Left renal cortex interstitium (tissue), 4 donors: Measurements from ENCODE around the gene NELL2. TPM values are rescaled to one million over a fixed set of nuclear protein-coding genes. Genes with fewer than 3 reads are reported as not detected.
"Not testable (repeated sequence)": the region's sequence is repeated elsewhere in the genome, so short reads cannot be mapped to it uniquely, and the experiment has no call there.

Source experiments
- DNase-seq, 4 donors: peaks; one replicate each; pipeline ENCODE4 v3.0.0-alpha.2; 2013; ENCODE audit warnings: low read depth in 4 of 4, low spot score in 2 of 4, missing footprints in 1 of 4
- polyA plus RNA-seq, 4 donors: library from polyadenylated mRNA; unstranded; fragments of 120-200 nt; gene quantifications; one replicate each; pipeline ENCODE4 v1.2.1, GENCODE V29; 2013; ENCODE audit not compliant: insufficient read length in 4 of 4

The NELL2 gene
- polyA plus RNA-seq = 10 to 100 TPM; 12.4 to 22.8 (median 19.0) TPM

DNA sequence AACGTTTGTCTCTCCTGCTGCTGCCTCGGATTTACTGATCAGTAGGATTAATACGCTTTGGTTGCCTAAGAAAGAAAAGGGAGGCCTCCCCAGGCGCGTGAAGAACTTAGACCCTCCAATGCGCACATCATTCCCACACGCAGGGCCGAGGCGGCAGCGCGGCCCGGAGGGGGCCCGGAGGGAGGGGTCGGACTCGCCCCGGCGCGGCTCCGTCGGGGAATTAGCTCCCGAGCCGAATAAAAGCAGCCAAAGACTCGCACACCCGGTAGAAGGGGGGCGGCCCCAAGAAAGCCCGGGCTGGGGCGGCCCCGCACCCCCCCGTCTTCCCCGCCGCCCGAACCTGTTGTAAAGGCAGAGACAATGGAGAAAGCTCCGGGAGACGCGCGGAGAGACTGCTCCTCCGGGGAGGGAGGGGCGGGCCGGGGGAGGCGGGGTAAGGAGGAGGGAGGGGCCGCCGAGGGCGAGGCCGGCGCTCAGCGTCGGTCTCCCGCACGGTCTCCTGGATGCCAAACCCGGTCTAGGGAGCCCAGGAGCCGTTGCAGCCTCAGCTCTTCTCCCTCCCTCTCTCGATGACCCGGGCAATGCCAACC is at the start of gene NELL2:
NELL2 (minus strand) TSS at position 362 of the 590 bp plus-strand sequence. CDS start 446 bp downstream, outside the sequence.
- peak in 1 of 4 donors; percentile 3 for DNase-seq

DNA sequence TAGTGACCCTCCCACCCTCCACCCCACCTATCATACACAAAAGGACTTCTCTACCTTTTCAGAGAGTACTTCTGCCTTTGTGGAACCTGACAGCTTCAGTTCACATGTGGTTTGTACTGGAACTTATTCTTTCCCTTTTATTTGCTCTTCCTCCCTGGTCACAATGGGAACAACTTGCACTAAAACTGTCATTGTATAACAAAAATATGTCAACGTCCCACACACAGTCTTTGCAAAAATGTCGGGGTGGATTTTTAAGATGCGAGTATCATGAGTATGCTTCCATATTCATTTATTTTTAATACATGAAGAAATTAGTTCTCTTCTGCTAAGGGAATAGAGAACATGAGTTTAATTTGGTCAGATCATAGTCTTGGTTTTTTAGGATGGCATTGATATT is 45.6 kb upstream of the NELL2 start:
- DNase-seq = no peak

DNA sequence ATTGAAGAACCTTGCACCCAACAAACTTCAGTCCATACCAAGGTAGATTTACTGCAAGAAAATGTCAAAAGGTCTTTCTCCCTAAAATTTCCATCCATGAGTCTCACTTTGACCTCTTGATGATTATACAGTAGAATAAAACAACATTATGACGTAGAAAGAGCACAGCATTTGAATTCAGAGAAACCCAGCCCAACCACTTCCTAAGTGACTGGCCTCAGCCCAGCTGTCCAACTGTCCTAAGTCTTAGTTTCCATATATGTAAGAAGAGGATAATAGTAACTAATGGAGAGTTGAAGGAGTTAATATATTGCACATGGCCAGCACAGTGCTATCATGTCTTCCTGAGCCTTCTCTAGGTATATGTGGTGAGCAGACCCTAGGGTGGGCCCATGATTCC is 41.0 kb upstream of the NELL2 start:
- no peak for DNase-seq

DNA sequence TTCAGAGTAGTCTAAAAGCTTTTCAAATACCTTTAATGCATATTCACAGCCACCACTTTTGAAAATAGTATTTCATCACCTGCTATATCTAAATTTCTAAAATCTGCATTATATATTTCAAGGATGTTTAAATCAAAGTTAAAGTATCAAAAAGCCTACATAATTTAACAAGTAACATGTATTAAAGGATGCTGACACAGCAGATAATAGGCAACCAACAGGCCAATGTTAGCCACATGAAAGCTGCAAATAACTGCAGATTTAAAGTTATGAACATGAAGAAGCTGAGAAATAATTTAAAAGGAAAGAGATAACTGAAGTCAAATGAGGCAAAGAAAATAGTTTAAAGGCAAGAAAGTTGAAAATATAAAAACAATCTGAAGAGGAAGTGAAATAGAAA is 39.8 kb upstream of the NELL2 start:
- DNase-seq = no peak

DNA sequence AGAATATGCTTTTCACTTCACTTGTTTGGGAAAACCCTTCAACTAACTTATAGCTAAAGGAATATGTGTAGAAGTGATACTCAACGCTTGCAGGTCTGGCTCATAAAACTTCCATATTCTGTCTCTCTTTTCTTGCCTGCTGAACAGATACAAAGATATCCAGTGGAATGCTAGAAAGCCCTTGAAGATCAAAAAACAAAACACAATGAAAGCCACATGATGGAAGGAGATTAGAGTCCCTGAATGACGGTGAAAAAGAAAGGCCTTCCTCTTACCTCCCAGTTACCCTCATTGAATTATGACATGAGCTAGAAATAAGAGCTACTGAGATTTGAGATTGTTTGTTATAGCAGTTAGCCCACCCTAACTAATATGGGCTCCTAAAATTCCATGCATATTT is 28.2 kb upstream of the NELL2 start:
- DNase-seq = no peak

DNA sequence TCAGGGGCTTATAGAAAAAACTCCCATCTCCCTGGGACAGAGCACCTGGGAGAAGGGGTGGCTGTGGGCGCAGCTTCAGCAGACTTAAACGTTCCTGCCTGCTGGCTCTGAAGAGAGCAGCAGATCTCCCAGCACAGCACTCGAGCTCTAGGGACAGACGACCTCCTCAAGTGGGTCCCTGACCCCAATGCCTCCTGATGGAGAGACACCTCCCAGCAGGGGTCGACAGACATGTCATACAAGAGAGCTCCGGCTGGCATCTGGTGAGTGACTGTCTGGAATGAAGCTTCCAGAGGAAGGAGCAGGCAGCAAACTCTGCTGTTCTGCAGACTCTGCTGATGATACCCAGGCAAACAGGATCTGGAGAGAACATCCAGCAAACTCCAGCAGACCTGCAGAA is 22.0 kb upstream of the NELL2 start:
- DNase-seq = not testable (repeated sequence)

DNA sequence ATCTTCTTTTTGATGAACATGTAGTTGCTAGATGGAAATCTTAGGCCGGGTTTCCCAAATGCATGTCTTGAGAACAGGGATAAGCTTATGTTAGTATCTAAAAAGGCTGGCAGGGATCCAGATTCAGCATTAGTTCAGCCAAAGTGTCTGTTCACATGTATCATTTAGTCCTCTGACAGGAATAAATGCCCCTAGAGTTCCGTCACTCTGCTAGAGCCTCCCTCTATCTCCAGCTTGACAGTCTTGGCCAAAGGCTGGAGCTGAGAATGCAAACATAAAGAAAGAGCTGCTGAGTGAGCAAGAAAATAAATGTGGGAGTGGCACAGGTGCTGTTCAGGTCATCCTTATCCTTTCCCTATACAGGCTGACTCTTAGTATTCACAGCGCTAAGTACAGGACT is 13.8 kb upstream of the NELL2 start:
- no peak for DNase-seq

DNA sequence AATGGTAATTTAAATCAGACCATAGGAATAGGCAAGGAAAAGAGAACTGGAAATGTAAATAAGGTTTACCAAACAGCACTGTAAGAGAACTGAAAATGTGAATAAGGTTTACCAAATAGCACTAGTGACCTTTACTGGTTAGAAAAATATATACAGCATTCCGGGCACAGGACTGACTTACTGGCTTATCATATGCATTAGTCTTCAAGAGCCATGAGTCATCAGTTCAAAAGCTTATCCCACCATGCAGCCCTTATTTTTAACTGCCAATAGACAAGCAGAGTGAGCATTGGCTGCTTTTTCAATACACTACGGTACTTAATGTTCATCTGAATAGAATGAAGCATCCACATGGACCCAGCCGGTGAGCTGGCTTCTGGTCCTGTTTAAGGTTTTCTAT is 13.0 kb upstream of the NELL2 start:
- DNase-seq = no peak

DNA sequence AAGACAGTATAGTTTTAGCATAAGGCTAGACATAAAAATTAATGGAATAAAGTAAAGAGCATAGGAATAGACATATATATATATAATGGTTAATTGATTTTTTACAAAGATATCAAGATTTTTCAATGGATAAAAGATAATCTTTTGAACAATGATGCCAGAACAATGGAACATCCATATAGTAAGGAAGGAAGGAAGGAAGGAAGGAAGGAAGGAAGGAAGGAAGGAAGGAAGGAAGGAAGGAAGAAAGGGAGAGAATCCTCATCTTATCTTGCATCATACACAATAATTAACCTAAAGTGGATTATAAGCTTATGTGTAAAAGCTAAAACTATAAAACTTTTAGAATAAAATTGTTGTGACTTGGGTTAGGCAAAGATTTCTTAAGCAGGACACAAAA is 9.8 kb upstream of the NELL2 start:
- DNase-seq = no peak

DNA sequence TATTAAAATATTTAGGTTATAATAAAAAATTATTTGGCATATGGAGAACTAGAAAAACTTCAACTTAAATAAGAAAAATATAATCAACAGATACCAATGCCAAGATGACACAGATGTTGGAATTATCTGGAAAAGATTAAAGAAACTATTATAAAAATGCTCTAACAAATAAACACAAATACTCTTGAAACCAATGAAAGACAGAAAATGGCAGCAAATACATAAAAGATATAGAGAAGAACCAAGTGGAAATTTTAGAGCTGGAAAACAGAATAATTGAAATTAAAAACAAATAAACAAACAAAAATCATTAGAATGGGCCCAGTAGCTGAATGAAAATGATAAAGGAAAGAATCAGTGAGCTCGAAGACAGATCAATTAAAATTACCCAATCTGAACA is 5.1 kb upstream of the NELL2 start:
- no peak for DNase-seq

DNA sequence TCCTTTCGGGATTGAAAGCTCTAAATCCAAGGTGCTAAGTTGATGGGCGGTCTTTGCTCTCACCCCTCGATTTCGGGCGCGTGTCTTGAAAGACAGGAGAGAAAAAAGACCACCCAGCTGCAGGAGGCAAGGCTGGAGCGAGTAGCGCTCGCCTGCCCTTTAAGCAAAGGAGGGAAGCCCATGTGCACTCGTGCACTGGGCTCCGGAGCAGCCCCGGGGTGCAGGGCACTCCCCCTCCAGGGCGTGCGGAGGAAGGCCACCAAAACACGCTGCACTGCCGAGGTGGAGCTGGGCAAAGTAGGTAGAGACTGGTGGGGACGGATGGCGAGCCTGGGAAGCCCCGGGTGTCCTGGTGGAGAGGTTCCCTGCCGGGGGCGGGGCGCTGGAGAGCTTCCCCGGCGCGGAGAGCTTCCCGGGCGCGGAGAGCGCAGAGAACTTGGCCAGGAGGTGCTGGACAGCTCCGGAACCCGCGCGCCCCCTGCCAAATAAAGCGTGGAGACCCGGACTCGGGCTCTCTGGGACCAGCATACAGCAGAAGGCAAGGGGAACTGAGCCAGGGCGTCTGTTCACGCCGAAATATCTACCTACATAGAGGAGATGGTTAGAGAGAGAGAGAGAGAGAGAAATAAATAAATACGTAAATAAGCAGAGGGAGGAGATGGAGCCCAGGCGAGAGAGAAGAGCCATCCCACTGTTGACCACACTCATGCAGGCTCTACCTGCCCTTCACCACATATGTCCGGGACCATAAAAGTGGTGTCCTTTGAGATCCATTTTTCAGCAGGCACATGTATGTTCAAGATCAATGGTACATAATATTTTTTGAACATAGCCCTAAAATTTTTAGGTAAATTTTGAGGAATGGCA is 662 bp upstream of the NELL2 start:
- DNase-seq = peak; percentile 24 to 65 (median 52)

DNA sequence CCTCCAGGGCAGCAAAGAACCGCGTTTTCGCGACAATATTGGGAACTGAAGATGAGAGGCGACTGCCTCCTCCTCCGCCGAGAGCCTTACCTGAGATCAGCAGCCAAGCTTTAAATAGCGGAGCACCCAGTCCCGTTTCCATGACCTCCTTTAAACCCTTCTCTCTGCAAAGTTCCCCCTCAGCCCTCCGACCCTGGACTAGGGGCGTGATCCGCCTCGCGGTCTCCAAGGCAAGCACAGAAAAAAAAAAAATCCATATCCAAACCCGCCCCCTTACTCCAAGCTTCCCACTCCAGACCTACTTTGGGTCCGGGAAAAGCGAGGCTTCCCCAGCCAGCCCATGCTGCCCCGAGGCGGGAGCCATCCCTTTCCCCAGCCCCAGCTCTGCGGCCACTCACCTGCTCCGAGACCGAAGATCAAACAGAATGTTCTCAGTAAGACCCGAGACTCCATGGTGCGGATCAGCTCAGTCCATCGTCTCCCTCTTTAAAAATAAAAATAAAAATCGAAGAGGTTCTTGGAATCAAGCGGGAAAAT is 630 bp downstream of the NELL2 start:
- peak in 2 of 4 donors; percentile 13 to 25 for DNase-seq

DNA sequence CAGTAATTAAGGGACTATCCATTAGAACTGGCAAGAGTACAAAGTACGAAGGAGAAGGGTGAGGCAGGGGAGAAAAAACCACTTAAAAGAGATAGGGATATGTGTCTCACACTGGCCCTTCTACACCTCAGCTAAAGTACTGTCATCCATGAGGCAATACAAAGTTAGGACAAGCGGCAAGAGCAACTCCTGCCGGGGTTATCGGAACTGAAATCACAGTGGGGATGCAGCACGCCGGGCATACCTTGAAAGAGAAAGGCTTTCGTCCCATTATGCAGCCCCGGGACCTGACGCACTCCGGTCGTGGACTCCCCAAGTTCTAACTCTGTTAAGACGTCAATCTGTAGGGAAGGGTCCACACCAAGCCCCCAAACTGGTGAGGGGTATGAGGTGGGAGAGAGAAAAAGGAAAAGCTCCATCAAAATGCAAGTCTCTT is 1.1 kb downstream of the NELL2 start:
- DNase-seq = no peak

DNA sequence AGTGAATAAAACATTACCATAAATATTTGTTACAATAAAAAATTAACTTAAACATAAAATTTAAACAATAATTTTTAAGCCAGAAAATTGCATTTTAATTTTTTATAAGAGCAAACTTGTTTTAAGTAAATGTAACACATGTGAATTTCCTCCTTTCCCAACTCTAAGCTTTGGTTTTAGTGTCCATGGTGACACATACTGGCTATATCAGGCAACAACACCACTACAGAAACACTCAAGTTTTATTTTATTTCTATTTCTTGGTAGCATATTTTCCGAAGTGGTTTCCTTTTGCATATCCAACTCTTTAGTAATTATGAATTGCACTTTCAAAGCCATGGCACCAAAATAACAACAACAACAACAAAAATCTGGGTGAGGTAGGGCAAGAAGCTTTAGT is 2.2 kb downstream of the NELL2 start:
- no peak for DNase-seq

DNA sequence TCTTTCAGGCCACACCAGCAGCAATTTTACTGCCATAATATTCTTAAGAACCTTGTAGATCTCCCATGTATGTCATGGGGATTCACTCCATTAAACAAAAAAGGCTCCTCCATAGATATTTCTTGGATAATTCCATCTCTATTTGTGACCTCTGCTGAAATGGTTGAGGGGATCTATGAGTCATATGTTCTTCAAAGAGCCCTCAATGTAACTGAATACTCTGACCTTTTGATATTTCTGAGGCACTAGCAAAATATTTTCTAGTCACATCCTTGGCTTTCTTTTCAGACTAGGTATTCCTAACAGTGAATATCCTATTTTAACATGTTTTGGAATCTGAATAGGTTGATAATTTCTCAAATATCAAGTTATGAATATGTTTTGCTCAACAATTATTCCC is 6.6 kb downstream of the NELL2 start:
- DNase-seq = no peak

DNA sequence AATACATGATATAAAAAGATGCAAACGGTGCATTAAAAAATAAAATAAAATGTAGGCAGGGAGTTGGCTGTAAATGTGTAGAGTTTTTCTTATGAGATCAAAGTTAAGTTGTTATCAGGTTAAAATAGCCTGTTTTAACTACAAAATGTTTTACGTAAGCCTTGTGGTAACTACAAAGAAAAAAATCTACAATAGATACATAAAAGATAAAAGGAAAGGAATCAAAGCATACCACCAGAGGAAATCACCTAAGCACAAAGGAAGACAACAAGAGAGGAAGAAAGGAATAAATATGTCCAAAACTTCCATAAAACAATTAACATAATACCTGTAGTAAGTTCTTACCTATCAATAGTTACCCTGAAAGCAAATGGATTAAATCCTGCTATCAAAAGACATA is 12.2 kb downstream of the NELL2 start:
- no peak for DNase-seq

DNA sequence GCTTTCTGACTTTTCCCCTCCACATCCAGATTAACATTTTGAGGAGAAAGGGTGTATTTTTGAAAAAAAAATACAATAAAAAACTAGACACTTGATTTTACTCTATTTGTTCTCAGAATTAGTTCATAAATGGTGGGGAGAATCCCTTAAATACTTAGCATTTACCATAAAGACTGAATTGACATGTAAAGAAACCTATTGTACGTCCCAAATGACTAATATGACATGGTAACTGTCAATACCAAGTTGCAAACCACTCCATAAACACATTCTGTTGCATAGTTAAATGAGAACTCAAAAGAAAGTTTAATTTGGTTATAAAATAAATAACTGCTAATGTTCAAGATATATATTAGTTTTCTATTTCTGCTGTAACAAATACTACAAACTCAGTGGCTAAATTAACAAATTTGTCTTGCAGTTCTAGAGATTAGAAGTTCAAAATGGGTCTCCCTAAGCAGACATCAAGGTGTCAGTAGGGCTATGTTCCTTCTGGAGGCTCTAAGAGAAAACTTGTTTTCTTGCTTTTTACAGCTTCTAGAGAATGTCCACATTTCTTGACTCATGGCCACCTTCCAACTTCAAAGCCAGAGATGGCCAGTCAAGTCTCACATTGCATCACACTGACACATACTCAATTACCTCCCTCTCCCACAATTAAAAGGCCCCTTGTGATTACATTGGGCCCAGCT is 16.0 kb downstream of the NELL2 start:
- DNase-seq = no peak

DNA sequence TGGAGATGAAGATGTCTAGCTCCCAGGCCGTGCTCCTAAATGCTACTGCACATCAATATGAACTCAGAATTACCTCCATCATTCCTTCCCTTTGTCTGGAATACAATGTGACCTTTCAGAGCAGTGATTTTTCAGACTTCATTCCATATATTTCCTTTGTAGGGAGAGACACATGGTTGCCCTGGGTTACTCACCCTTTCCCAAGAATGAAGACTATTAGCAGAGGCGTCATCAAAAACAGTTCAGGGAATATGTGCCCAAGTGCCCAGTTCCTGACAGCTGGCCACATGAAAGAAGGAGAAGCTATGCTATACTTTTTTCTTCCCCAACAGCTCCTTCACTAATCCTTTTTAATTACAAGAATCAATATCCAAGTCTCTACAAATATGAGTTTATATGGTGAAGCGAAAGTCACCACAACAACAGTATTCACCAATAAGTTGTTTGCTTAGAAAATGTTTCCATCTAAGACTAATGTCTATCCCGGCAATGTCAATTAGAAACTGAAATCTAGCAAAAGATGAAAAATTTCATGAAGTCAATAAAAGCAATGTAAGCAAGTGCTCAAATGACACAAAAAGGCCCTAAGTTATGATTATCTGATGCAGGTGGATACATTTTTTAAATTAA is 17.8 kb downstream of the NELL2 start:
- DNase-seq = no peak

DNA sequence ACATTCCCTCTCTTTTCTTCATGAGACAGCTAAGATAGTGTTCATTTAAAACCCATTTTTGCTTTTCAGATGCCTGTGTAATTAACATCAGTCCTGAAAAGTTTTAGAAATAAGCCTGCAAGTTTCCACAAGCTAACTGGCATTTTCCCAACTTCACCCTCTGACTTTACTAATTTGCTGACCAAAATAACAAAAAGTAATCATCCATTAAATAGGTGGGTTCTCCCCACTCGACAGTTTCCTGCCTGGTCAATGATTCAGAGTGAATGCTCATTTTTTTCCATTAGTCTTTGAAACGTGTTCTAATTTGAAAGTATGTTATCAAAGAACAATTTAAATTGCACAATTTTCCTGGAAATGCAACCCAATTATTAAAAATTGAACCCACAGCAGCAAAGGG is 23.6 kb downstream of the NELL2 start:
- no peak for DNase-seq

DNA sequence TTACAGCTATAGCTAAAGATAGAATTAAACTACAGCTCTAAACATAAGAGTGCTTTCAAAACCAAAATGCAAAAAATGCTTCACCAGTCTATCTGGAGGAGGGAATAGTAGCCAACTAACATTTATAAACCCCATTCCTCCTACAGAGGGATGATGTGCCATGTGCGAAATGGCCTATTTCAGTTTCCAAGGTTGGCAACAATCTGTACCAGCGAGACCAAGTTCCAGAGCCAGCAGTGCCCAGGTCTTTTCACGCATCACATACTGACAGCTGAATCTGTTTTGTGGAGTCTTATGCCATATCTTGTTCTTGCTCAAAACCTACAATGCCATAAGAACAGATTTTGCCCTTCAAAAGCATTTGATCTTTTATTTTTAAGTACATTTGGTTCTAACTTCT is 24.5 kb downstream of the NELL2 start:
- no peak for DNase-seq

DNA sequence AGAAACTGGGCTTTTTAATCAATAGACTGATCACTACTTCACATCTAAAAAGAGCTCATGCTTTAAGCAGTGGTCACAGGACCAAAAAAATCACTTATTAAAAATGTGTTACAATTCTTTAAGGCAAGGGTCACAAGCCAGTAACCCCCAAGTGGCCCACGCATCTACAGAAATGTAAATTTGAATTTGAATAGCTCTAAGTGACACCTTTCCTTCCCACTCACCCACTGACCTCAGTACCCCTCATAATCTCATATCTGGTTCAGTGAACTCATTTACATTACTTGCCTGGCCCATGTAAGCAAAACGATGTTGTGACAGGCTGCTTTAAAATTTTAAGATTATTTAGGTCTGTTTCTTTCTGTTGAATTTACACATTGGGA is 27.4 kb downstream of the NELL2 start:
- DNase-seq = no peak
